IMR-90 (cell line): ENCODE data around the gene DKK3.

Experiments used
- BHLHE40 ChIP-seq: fragments of 150-350 bp; IDR thresholded peaks from 2 replicates; pipeline ENCODE4 v1.6.1; 2016; ENCODE audit warnings: mild to moderate bottlenecking, low read depth, low read length
- CHD1 ChIP-seq: IDR thresholded peaks from 2 replicates; pipeline ENCODE4 v1.6.1; 2012; ENCODE audit warnings: low read depth, low read length, improper control_type of control experiment
- FOS ChIP-seq: fragments of 150-350 bp; IDR thresholded peaks from 2 replicates; pipeline ENCODE4 v1.6.1; 2016; ENCODE audit warnings: low read depth, low read length
- MAFK ChIP-seq: IDR thresholded peaks from 2 replicates; pipeline ENCODE4 v1.6.1; 2012; ENCODE audit warnings: low read depth, low read length, improper control_type of control experiment
- MXI1 ChIP-seq: IDR thresholded peaks from 2 replicates; pipeline ENCODE4 v1.6.1; 2012; ENCODE audit warnings: low read depth, mild to moderate bottlenecking, low read length, moderate library complexity, borderline replicate concordance
- NFE2L2 ChIP-seq: fragments of 150-350 bp; IDR thresholded peaks from 2 replicates; pipeline ENCODE4 v1.6.1; 2016; ENCODE audit warnings: low read depth, mild to moderate bottlenecking, low read length
- POLR2A ChIP-seq: IDR thresholded peaks from 2 replicates; pipeline ENCODE4 v1.6.1; 2012; ENCODE audit warnings: mild to moderate bottlenecking, low read depth, low read length
- RAD21 ChIP-seq: IDR thresholded peaks from 2 replicates; pipeline ENCODE4 v1.6.1; 2012; ENCODE audit warnings: low read length, improper control_type of control experiment
- RCOR1 ChIP-seq: IDR thresholded peaks from 2 replicates; pipeline ENCODE4 v1.6.1; 2012; ENCODE audit warnings: mild to moderate bottlenecking, low read length, improper control_type of control experiment; ENCODE audit not compliant: insufficient replicate concordance
- SMC3 ChIP-seq: fragments of 150-350 bp; IDR thresholded peaks from 2 replicates; pipeline ENCODE4 v1.6.1; 2016; ENCODE audit warnings: low read depth, mild to moderate bottlenecking, antibody characterized with exemption, low read length, moderate library complexity
- TF ChIP-seq, protein P1 (sequence below): conservative IDR thresholded peaks from 2 replicates; pipeline ENCODE4 v1.5.1; 2012; ENCODE audit warnings: mild to moderate bottlenecking, low read depth, low read length, improper control_type of control experiment
- TF ChIP-seq, protein P2 (sequence below): fragments of 150-350 bp; IDR thresholded peaks from 2 replicates; pipeline ENCODE4 v1.6.1; 2017; ENCODE audit warnings: mild to moderate bottlenecking, antibody characterized with exemption, low read length, low read depth

DNA sequence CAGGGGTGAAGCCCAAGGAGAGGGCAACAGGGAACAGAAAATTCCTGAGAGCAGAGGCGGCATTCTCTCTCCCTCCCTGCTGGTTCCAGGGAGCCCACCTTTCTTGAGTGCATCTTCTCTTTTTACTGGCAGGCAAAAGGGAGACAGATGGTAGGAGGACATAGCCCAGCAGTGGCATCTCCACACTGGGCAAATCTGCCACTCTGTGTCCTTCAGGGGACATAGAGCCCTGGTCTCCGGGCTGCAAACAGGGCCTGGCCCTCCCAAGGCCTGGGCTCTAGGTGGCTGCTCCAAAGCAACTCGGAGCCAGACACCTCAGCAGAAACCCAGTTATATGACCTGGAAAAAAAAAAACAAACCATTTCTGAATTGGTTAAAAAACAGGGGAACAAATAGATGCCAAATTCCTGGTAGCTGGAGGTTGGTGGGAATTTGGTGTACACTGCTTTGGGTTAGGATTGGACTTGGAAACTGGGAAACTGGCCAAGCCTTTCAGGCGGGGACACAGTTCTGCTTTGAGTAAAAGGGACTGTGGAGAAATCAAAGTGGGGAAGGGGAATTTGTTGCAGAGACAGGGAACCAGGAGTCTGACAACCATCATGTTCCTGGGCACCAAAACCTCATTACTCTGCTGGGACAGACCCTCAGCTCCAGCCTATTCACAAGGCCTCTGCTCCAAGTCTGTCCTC, 23.6 kb upstream of the DKK3 start:
- TF ChIP-seq POLR2A (no peak), CHD1 (no peak), MAFK (no peak), BHLHE40 (no peak), RAD21 (no peak), FOS (no peak), MXI1 (no peak), RCOR1 (no peak), SMC3 (no peak), NFE2L2 (no peak)
- TF ChIP-seq, protein P1, sequence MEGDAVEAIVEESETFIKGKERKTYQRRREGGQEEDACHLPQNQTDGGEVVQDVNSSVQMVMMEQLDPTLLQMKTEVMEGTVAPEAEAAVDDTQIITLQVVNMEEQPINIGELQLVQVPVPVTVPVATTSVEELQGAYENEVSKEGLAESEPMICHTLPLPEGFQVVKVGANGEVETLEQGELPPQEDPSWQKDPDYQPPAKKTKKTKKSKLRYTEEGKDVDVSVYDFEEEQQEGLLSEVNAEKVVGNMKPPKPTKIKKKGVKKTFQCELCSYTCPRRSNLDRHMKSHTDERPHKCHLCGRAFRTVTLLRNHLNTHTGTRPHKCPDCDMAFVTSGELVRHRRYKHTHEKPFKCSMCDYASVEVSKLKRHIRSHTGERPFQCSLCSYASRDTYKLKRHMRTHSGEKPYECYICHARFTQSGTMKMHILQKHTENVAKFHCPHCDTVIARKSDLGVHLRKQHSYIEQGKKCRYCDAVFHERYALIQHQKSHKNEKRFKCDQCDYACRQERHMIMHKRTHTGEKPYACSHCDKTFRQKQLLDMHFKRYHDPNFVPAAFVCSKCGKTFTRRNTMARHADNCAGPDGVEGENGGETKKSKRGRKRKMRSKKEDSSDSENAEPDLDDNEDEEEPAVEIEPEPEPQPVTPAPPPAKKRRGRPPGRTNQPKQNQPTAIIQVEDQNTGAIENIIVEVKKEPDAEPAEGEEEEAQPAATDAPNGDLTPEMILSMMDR: no peak
- TF ChIP-seq, protein P2, sequence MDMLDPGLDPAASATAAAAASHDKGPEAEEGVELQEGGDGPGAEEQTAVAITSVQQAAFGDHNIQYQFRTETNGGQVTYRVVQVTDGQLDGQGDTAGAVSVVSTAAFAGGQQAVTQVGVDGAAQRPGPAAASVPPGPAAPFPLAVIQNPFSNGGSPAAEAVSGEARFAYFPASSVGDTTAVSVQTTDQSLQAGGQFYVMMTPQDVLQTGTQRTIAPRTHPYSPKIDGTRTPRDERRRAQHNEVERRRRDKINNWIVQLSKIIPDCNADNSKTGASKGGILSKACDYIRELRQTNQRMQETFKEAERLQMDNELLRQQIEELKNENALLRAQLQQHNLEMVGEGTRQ: no peak
